H9 (cell line): ENCODE results near the gene NOP9. TPM values are rescaled to one million over a fixed set of nuclear protein-coding genes. Genes with fewer than 3 reads are reported as not detected.

Experiments used
- DNase-seq: peaks from one replicate; pipeline ENCODE4 v3.0.0-alpha.2; 2017
- H2AFZ ChIP-seq: one replicate; pipeline ENCODE4 v1.6.1; 2013; ENCODE audit warnings: mild to moderate bottlenecking, low read length, control low read depth, moderate library complexity
- H2AK5ac ChIP-seq: 2 replicates; pipeline ENCODE4 v1.6.1; 2013; ENCODE audit warnings: low read length, control low read depth, mixed read lengths; ENCODE audit not compliant: insufficient read length
- H2BK120ac ChIP-seq: one replicate; pipeline ENCODE4 v1.6.1; 2013; ENCODE audit warnings: low read depth, mild to moderate bottlenecking, low read length, control low read depth, inconsistent platforms; ENCODE audit not compliant: poor library complexity, severe bottlenecking
- H2BK12ac ChIP-seq: 2 replicates; pipeline ENCODE4 v1.6.1; 2013; ENCODE audit warnings: low read length, control low read depth, mixed read lengths, low read depth; ENCODE audit not compliant: insufficient read length
- H2BK15ac ChIP-seq: 2 replicates; pipeline ENCODE4 v1.6.1; 2013; ENCODE audit warnings: low read depth, low read length, control low read depth
- H2BK20ac ChIP-seq: one replicate; pipeline ENCODE4 v1.6.1; 2013; ENCODE audit warnings: low read depth, mild to moderate bottlenecking, low read length, control low read depth, inconsistent platforms; ENCODE audit not compliant: poor library complexity, severe bottlenecking
- H2BK5ac ChIP-seq: 2 replicates; pipeline ENCODE4 v1.6.1; 2013; ENCODE audit warnings: low read length, control low read depth, mixed read lengths; ENCODE audit not compliant: insufficient read length
- H3K14ac ChIP-seq: 2 replicates; pipeline ENCODE4 v1.6.1; 2013; ENCODE audit warnings: low read length, control low read depth; ENCODE audit not compliant: insufficient read depth
- H3K18ac ChIP-seq: 2 replicates; pipeline ENCODE4 v1.6.1; 2013; ENCODE audit warnings: low read depth, mild to moderate bottlenecking, mixed read lengths, low read length, control low read depth; ENCODE audit not compliant: insufficient read length
- H3K23ac ChIP-seq: 2 replicates; pipeline ENCODE4 v1.6.1; 2013; ENCODE audit warnings: low read length, control low read depth, mixed read lengths, low read depth; ENCODE audit not compliant: insufficient read length
- H3K23me2 ChIP-seq: 2 replicates; pipeline ENCODE4 v1.6.1; 2013; ENCODE audit warnings: low read depth, mild to moderate bottlenecking, mixed read lengths, low read length, control low read depth; ENCODE audit not compliant: insufficient read length, poor library complexity, severe bottlenecking
- H3K27ac ChIP-seq: 2 replicates; pipeline ENCODE4 v1.5.1; 2013; ENCODE audit warnings: low read length, control low read depth, mixed read lengths, low read depth; ENCODE audit not compliant: insufficient read length
- H3K27me3 ChIP-seq: 2 replicates; pipeline ENCODE4 v1.6.1; 2013; ENCODE audit warnings: low read length, control low read depth, inconsistent platforms; ENCODE audit not compliant: insufficient read depth
- H3K4ac ChIP-seq: 2 replicates; pipeline ENCODE4 v1.6.1; 2013; ENCODE audit warnings: low read depth, mild to moderate bottlenecking, control low read depth, inconsistent platforms, low read length, moderate library complexity
- H3K4me1 ChIP-seq: 2 replicates; pipeline ENCODE4 v1.6.1; 2013; ENCODE audit warnings: low read length, control low read depth, inconsistent platforms; ENCODE audit not compliant: insufficient read depth
- H3K4me2 ChIP-seq: 2 replicates; pipeline ENCODE4 v1.6.1; 2013; ENCODE audit warnings: low read length, control low read depth, mixed read lengths; ENCODE audit not compliant: insufficient read length, insufficient read depth
- H3K56ac ChIP-seq: 2 replicates; pipeline ENCODE4 v1.6.1; 2013; ENCODE audit warnings: low read depth, mild to moderate bottlenecking, mixed read lengths, low read length, control low read depth; ENCODE audit not compliant: insufficient read length
- H3K79me1 ChIP-seq: 2 replicates; pipeline ENCODE4 v1.6.1; 2013; ENCODE audit warnings: low read depth, mild to moderate bottlenecking, moderate library complexity, low read length, control low read depth, inconsistent platforms; ENCODE audit not compliant: insufficient read depth, poor library complexity, severe bottlenecking
- H3K79me2 ChIP-seq: 2 replicates; pipeline ENCODE4 v1.6.1; 2013; ENCODE audit warnings: low read length, control low read depth, inconsistent platforms; ENCODE audit not compliant: insufficient read depth
- H3K9ac ChIP-seq: 2 replicates; pipeline ENCODE4 v1.6.1; 2013; ENCODE audit warnings: low read length, control low read depth, mixed read lengths; ENCODE audit not compliant: insufficient read length; ENCODE audit errors: extremely low read depth
- H3K9me3 ChIP-seq: one replicate; pipeline ENCODE4 v1.6.1; 2013; ENCODE audit warnings: low read depth, low read length, inconsistent platforms; ENCODE audit not compliant: control insufficient read depth
- H3T11ph ChIP-seq: one replicate; pipeline ENCODE4 v1.6.1; 2013; ENCODE audit warnings: mild to moderate bottlenecking, low read length, control low read depth, inconsistent platforms
- H4K20me1 ChIP-seq: one replicate; pipeline ENCODE4 v1.6.1; 2013; ENCODE audit not compliant: control insufficient read depth, insufficient read length, insufficient read depth
- H4K5ac ChIP-seq: 2 replicates; pipeline ENCODE4 v1.6.1; 2013; ENCODE audit warnings: low read depth, mild to moderate bottlenecking, mixed read lengths, low read length, control low read depth; ENCODE audit not compliant: insufficient read length
- H4K8ac ChIP-seq: replicated peaks from 2 replicates; pipeline ENCODE4 v1.6.1; 2013; ENCODE audit warnings: low read length, control low read depth, mixed read lengths, low read depth; ENCODE audit not compliant: insufficient read length
- H4K91ac ChIP-seq: 2 replicates; pipeline ENCODE4 v1.6.1; 2013; ENCODE audit warnings: low read depth, mild to moderate bottlenecking, moderate library complexity, mixed read lengths, low read length, control low read depth; ENCODE audit not compliant: insufficient read length
- H3K27ac Mint-ChIP-seq, 3 experiments: 2 replicates in 2 of 3; 3 replicates in 1 of 3; pipeline ENCODE4 v1.8.0; 2020 to 2021; ENCODE audit warnings: mixed read lengths in 3 of 3, mild to moderate bottlenecking in 1 of 3, moderate library complexity in 1 of 3
- H3K27me3 Mint-ChIP-seq: 2 replicates; pipeline ENCODE4 v1.8.0; 2021; ENCODE audit warnings: low read depth, mild to moderate bottlenecking, moderate library complexity, mixed read lengths
- H3K36me3 Mint-ChIP-seq, 3 experiments: 2 replicates in 2 of 3; 3 replicates in 1 of 3; pipeline ENCODE4 v1.8.0; 2020 to 2021; ENCODE audit warnings: low read depth in 3 of 3, mixed read lengths in 3 of 3; ENCODE audit not compliant: insufficient read depth in 1 of 3
- H3K4me1 Mint-ChIP-seq, 2 experiments: 2 replicates each; pipeline ENCODE4 v1.8.0; 2020; ENCODE audit warnings: mixed read lengths in 2 of 2
- H3K4me3 Mint-ChIP-seq, 2 experiments: 2 replicates in 1 of 2; 3 replicates in 1 of 2; pipeline ENCODE4 v1.8.0; 2020 to 2021; ENCODE audit warnings: mild to moderate bottlenecking in 2 of 2, mixed read lengths in 2 of 2, moderate library complexity in 1 of 2
- H3K9me3 Mint-ChIP-seq, 2 experiments: 2 replicates in 1 of 2; 3 replicates in 1 of 2; pipeline ENCODE4 v1.8.0; 2020; ENCODE audit warnings: mild to moderate bottlenecking in 2 of 2, mixed read lengths in 2 of 2, moderate library complexity in 1 of 2
- CTCF ChIP-seq: fragments of 200-600 bp; sonication (generic); conservative IDR thresholded peaks from 3 replicates; pipeline ENCODE4 v1.8.0; 2021; ENCODE audit warnings: antibody characterized with exemption, mild to moderate bottlenecking
- WGBS: extraction: QIAGEN DNeasy Blood & Tissue Kit; methylation state at CpG from one replicate; pipeline ENCODE4 v1.1.7; 2013; ENCODE audit warnings: missing lambda C conversion rate, low lambda C conversion rate, mixed read lengths; ENCODE audit not compliant: insufficient read length; ENCODE audit errors: extremely low coverage; 5-methylcytosine and 5-hydroxymethylcytosine counted together
- total RNA-seq: library from RNA; stranded (reverse); gene quantifications from 2 replicates; pipeline ENCODE4 v1.2.1, GENCODE V29; 2021

NOP9 gene
- total RNA-seq, 1 experiment from 2014 or later = 34.7 TPM

- Mint-ChIP-seq H3K27me3 (no peaks in the 10 kb centered on the region; the same call in 1 of the 2 replicates), H3K4me3 (no peak overlapping the region), H3K4me1 (no peaks in the 10 kb centered on the region; a peak in 2 of 4 replicates), H3K9me3 (no peaks in the 10 kb centered on the region), H3K27ac (peak overlapping the region in 1 of 3 experiments; percentile 27; a peak in 1 of 7 replicates), H3K36me3 (no peaks in the 10 kb centered on the region)
- no peaks in the 10 kb centered on the region for H4K20me1 ChIP-seq
- no peak overlapping the region for H3K4me2 ChIP-seq
- no peak overlapping the region for H2AK5ac ChIP-seq
- no peak overlapping the region for H3K23ac ChIP-seq
- H3K27me3 ChIP-seq = no peaks in the 10 kb centered on the region
- no peak overlapping the region; the same call in 1 of the 2 replicates for H3K14ac ChIP-seq
- H3T11ph ChIP-seq = no peak overlapping the region
- H3K9me3 ChIP-seq = no peaks in the 10 kb centered on the region
- H2BK15ac ChIP-seq = no peak overlapping the region
- no CpG with 5 or more reads among the region's 18 CpGs for WGBS
- no peak overlapping the region for H4K8ac ChIP-seq
- no peak for TF ChIP-seq CTCF
- no peaks in the 10 kb centered on the region for H3K79me2 ChIP-seq
- no peaks in the 10 kb centered on the region for H3K23me2 ChIP-seq
- no peaks in the 10 kb centered on the region for H3K4me1 ChIP-seq
- no peak overlapping the region for H3K56ac ChIP-seq
- no peak overlapping the region for H3K18ac ChIP-seq
- DNase-seq = peak; percentile 24
- no peak overlapping the region for H3K27ac ChIP-seq
- no peak overlapping the region for H4K91ac ChIP-seq
- H4K5ac ChIP-seq = no peak overlapping the region
- no peak overlapping the region for H3K9ac ChIP-seq
- H2BK120ac ChIP-seq = no peak overlapping the region
- H2BK5ac ChIP-seq = no peak overlapping the region
- no peak overlapping the region for H2BK20ac ChIP-seq
- H3K79me1 ChIP-seq = no peaks in the 10 kb centered on the region
- no peak overlapping the region for H2AFZ ChIP-seq
- H3K4ac ChIP-seq = no peak overlapping the region
- no peak overlapping the region for H2BK12ac ChIP-seq
These were observed 40.9 kb upstream of the NOP9 start for GRCh38 chr14:24258548-24259265.
